Measurements from ENCODE around the gene CARD9.

GRCh38 chr9:136314944-136315343 lies 58.5 kb downstream of the CARD9 start:
- TF ChIP-seq ZNF830 (tag by site-specific recombination; IDR thresholded peaks at IDR 0.05; ENCODE audit: low read depth) = no peak
- no peak for TF ChIP-seq PATZ1 (tag by site-specific recombination; IDR thresholded peaks at IDR 0.05)
- TF ChIP-seq CTCF (tag by site-specific recombination; IDR thresholded peaks at IDR 0.05) = no peak
- no peak for TF ChIP-seq ZSCAN4 (tag by site-specific recombination; IDR thresholded peaks at IDR 0.05)
- TF ChIP-seq YY1 (tag by site-specific recombination; IDR thresholded peaks at IDR 0.05) = no peak
- TF ChIP-seq ZNF121 (tag by site-specific recombination; IDR thresholded peaks at IDR 0.05) = no peak
- TF ChIP-seq ZNF155 (tag by site-specific recombination; IDR thresholded peaks at IDR 0.05) = no peak
- no peak for TF ChIP-seq ZNF24 (tag by site-specific recombination; IDR thresholded peaks at IDR 0.05)
- TF ChIP-seq ZBTB8A (tag by site-specific recombination; IDR thresholded peaks at IDR 0.05) = no peak
- no peak for TF ChIP-seq ZBTB7A (tag by site-specific recombination; IDR thresholded peaks at IDR 0.05; ENCODE audit: low read depth)
- no peak for TF ChIP-seq ZNF692 (tag by site-specific recombination; IDR thresholded peaks at IDR 0.05)

All from HEK293 (cell line).